GM12873 (cell line): ENCODE data around the gene BRIP1.

ENCODE experiments used
- TF ChIP-seq, protein P1 (sequence below): IDR thresholded peaks from 2 replicates; pipeline ENCODE4 v1.5.1; 2012; ENCODE audit warnings: low read depth, mild to moderate bottlenecking, moderate library complexity, low read length, control low read depth; ENCODE audit not compliant: insufficient read depth; ENCODE audit errors: missing control alignments

Gene BRIP1

DNA sequence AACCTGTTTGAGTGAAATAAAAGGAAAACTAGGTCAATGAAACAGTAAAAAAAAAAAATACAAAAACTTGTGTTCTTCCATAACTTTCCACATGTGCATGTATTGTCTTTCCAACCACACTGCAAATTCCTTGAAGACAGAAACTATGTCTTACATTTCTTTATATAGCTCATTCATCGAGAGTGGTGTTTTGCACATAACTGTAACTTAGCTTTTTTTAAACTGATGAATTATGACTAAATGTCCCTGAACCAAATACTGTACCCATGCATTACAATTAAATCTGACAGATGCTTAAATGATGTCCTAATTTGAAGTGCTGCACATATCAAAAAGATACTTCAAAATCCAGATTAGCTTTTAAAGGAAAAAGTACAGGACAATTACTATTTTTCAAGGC, 50.1 kb downstream of the BRIP1 start:
- TF ChIP-seq, protein P1, sequence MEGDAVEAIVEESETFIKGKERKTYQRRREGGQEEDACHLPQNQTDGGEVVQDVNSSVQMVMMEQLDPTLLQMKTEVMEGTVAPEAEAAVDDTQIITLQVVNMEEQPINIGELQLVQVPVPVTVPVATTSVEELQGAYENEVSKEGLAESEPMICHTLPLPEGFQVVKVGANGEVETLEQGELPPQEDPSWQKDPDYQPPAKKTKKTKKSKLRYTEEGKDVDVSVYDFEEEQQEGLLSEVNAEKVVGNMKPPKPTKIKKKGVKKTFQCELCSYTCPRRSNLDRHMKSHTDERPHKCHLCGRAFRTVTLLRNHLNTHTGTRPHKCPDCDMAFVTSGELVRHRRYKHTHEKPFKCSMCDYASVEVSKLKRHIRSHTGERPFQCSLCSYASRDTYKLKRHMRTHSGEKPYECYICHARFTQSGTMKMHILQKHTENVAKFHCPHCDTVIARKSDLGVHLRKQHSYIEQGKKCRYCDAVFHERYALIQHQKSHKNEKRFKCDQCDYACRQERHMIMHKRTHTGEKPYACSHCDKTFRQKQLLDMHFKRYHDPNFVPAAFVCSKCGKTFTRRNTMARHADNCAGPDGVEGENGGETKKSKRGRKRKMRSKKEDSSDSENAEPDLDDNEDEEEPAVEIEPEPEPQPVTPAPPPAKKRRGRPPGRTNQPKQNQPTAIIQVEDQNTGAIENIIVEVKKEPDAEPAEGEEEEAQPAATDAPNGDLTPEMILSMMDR = no peak

DNA sequence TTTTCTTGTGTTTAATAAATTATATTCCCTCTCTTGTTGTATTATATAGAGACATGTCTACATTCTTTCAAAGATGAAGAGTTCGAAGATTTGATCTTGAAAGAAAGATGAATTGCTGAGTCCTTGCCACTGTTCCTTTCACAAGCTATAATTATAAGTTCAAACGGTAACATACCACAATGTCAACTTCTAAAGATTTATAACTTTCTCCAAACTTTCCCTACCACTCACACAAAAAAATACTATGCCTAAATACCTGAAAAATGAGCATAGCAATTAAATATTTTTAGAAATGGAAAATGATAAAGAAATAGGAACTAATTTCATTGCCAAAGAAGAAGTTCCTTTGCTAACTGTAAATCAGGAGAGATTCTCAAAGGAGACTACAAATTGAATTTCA, 50.6 kb downstream of the BRIP1 start:
- TF ChIP-seq, protein P1 = no peak

DNA sequence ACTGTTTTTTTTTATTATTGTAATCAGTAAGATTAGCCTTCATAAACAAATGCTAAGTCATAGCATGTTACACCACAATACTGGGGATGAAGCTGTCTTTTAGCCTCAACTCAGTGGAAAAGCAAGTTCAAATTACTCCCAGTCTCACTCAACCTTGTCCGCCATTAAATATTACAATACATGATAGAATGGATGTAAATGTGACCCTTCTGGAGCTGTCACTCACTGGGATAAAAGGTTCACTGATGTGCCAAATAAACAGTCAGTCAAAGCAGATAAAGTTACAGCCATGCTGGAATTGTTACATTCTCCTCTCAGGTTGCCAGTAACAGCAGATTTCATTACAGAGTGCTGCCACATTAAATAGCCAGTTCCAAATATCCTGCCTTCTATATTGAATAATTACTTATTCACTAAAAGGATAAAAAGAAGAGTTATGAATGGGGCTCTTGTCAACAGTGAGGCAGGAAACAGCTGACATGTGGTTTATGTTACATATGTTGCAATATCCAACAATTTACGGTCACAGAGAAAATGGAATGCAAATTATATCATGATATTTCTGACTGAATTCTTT, 53.4 kb downstream of the BRIP1 start:
- TF ChIP-seq, protein P1 = no peak

DNA sequence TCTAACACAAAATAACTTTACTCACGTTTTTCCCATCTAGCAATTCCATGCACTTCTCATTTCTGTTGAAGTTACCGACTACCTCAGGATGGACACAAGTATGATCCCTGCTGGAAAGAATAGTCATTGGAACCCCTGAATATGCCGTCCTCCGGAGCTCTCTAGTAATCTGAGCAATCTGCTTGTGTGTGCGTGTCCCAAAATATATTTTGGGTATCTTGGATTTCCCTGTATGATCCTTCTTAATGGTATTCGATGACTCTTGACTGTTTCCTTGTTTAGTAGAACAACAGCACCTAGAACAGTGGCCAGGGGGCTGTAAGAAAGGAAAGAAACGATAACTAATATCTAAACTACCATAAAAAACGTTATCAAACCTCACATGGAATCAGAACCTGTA, 54.9 kb downstream of the BRIP1 start:
- TF ChIP-seq, protein P1 = no peak

DNA sequence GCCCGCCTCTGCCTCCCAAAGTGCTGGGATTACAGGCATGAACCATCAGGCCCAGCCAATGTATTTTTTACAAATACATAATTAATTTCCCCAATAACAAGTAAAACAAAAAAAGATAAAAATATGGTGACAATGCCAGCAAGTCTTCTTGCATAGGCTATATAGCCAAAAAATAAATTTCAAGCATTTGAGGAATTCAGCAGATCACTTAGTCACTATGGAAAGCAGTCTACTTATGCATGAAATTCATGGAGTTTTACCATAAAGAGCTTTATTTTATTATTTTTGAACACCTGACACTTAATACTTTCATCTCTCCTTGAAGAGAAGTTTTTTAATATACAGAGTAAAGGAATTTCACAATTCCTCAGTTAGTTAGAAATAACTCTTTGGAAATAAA, 56.4 kb downstream of the BRIP1 start:
- TF ChIP-seq, protein P1 = no peak

DNA sequence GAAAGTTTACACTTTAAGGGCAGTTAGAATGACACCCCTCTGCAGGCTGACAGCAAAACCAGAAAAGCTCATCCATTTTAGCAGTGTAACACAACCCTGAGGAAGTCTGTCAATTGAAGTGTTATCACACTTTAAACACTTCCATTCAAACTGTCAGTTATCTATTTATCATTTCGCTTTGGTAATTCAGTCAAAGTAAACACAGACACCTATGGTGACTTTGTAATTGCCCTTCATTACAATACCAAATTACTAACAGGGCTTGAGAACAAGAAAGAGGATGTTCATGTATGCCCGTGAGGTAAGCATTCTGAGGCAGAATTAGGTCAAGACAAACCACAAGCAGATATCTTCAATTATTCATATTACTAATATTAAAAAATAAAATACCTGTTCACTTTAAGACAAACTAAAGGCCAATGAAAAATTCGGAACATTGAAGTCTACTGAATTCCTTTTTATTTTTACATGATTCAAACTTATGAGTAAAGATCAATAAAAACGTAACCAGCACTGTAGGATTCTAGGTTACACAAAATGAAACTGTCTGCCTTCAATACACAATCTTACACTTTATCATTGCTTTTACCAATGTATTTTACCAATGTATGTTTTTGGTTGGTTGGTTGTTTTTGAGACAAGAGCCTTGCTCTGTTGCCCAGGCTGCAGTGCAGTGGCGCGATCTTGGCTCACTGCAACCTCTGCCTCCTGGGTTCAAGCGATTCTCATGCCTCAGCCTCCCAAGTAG, 57.1 kb downstream of the BRIP1 start:
- TF ChIP-seq, protein P1 = no peak

DNA sequence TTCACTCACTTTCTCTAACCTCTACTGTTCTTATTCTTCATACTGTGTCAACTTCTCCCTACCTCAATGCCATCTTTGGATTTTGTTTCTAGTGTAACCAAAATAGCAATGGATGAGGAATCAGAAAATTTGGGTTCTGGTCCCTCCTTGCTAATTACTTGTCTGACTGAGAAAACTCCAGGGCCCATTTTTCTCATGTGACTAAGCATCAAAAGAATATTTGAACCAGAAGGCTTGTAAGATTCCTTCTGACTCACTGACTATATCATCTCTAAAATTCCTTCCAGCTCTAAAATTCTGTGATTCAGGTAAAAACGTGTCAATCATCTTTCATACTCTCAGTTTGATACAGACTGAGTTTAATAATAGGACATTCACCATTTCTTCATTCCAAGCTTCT, 57.9 kb downstream of the BRIP1 start:
- TF ChIP-seq, protein P1 = no peak
